ENCODE data around the gene MRPS15. TPM values are rescaled to one million over a fixed set of nuclear protein-coding genes. Genes with fewer than 3 reads are reported as not detected.

The MRPS15 gene
- total RNA-seq, 1 donor from 2014 or later: 70.9 TPM

DNA sequence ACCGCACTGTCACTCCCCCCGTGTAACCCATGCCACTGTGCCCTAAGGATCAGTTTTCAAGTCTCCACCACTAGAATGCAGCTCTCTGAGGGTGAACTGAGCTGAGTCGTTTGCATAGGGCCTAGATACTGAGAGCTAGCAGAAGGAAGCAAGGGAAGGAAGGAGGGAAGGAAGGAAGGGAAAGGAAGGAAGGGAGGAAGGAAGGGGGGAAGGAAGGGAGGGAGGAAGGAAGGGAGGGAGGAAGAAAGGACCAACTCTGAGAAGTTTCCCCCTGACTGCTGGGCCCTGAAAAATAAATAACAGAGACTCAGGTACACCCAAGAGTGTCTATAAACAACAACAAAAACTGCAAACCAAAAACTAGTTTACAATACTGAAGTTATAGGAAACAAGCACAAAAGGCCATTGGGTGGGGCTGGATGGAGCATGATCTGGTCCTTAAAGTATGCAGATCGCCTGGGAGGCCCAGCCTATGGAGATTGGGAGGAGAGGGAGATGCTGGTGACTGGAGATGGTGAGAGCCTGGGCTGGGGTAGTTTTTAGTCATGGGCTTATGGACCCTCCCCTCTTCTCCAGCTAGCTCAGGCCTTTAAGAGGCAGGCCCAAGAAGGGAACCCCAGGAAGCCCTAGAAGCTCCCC is 1.7 kb upstream of the MRPS15 start:
- Histone ChIP-seq H3K9ac (ENCODE audit: low read length) (no peak overlapping the region), H2AFZ (ENCODE audit: low read depth, low read length) (peak overlapping the region; percentile 4), H3K4me1 (ENCODE audit: insufficient read depth, low read length) (peaks cover 11% of the 10 kb centered on the region), H3K27ac (ENCODE audit: low read depth, low read length) (no peak overlapping the region), H3K4me3 (ENCODE audit: insufficient read depth, low read depth, low read length) (no peak overlapping the region), H3K4me2 (ENCODE audit: low read length) (peak overlapping the region; percentile 1), H4K20me1 (ENCODE audit: insufficient read depth, low read length) (no peaks in the 10 kb centered on the region), H3K79me2 (ENCODE audit: insufficient read depth, low read length) (peaks cover 17% of the 10 kb centered on the region), H3K27me3 (ENCODE audit: insufficient read depth, low read length) (no peaks in the 10 kb centered on the region), H3K36me3 (ENCODE audit: insufficient read depth, low read length) (peaks cover 9% of the 10 kb centered on the region), H3K9me3 (ENCODE audit: insufficient read depth, low read depth, low read length) (no peaks in the 10 kb centered on the region)
- Mint-ChIP-seq H3K4me3 (ENCODE audit: unreplicated experiment) (peak overlapping the region; percentile 8), H3K27me3 (ENCODE audit: low read depth, unreplicated experiment) (peaks cover 2% of the 10 kb centered on the region), H3K36me3 (ENCODE audit: low read depth, unreplicated experiment) (peaks cover 2% of the 10 kb centered on the region), H3K27ac (ENCODE audit: unreplicated experiment) (no peak overlapping the region), H3K9me3 (ENCODE audit: unreplicated experiment) (no peaks in the 10 kb centered on the region), H3K4me1 (ENCODE audit: low read depth, unreplicated experiment) (peaks cover 5% of the 10 kb centered on the region)
- no peak for TF ChIP-seq EZH2 (IDR thresholded peaks at IDR 0.05; ENCODE audit: insufficient read depth, low read length)
- TF ChIP-seq, protein P1, sequence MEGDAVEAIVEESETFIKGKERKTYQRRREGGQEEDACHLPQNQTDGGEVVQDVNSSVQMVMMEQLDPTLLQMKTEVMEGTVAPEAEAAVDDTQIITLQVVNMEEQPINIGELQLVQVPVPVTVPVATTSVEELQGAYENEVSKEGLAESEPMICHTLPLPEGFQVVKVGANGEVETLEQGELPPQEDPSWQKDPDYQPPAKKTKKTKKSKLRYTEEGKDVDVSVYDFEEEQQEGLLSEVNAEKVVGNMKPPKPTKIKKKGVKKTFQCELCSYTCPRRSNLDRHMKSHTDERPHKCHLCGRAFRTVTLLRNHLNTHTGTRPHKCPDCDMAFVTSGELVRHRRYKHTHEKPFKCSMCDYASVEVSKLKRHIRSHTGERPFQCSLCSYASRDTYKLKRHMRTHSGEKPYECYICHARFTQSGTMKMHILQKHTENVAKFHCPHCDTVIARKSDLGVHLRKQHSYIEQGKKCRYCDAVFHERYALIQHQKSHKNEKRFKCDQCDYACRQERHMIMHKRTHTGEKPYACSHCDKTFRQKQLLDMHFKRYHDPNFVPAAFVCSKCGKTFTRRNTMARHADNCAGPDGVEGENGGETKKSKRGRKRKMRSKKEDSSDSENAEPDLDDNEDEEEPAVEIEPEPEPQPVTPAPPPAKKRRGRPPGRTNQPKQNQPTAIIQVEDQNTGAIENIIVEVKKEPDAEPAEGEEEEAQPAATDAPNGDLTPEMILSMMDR (IDR thresholded peaks at IDR 0.05; ENCODE audit: insufficient read depth, low read depth, low read length): no peak
- no peak for FAIRE-seq
- DNase-seq (ENCODE audit: low read depth): no peak

DNA sequence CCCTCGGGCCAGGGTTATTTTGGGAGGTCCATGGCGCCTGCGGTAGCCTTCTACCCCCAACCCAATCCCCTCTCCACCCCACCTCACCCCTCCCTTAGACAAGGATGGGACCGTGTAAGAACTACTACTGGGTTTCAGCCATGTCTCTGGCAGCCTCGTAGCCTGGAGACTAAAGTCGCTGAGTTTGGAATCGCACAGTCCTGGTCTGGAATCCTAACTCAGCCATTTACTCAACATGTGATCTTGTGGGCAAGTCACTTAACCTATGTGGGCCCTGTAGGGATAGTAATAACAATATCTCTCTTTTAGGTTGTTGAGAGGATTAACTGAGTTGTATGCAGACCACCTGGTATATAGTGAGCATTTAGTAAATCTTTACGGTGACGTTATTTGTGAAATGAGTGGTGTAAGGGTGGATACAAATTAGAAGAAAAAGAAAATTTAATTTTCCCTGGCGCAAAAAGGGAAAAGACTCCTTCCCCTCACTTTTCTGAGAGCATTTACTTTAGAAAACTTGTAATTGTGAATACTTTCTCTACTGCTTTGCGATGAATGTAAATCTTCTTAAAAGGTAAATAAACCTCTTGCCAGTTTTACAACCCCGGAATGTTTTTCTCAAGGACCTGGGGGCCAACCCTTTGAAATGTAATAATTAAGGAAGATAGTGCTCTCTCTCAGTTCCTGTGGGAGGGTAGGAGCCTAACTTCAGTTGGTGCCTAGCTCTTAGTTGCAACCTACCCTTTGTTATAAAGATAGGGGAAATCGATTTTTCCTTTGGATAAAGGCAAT is 615 bp upstream of the MRPS15 start:
- H2AFZ ChIP-seq (ENCODE audit: low read depth, low read length): peak overlapping the region; percentile 94
- H3K36me3 ChIP-seq (ENCODE audit: insufficient read depth, low read length): peaks cover 16% of the 10 kb centered on the region
- DNase-seq (ENCODE audit: low read depth) (peak; percentile 10), FAIRE-seq (no peak)
- peak overlapping the region; percentile 97 for H3K4me3 Mint-ChIP-seq (ENCODE audit: unreplicated experiment)
- no peaks in the 10 kb centered on the region for H4K20me1 ChIP-seq (ENCODE audit: insufficient read depth, low read length)
- peak overlapping the region; percentile 96 for H3K4me2 ChIP-seq (ENCODE audit: low read length)
- no peaks in the 10 kb centered on the region for H3K9me3 ChIP-seq (ENCODE audit: insufficient read depth, low read depth, low read length)
- H3K4me1 ChIP-seq (ENCODE audit: insufficient read depth, low read length): peaks cover 11% of the 10 kb centered on the region
- peak overlapping the region; percentile 84 for H3K27ac ChIP-seq (ENCODE audit: low read depth, low read length)
- H3K9ac ChIP-seq (ENCODE audit: low read length): peak overlapping the region; percentile 95
- H3K79me2 ChIP-seq (ENCODE audit: insufficient read depth, low read length): peaks cover 17% of the 10 kb centered on the region
- H3K27ac Mint-ChIP-seq (ENCODE audit: unreplicated experiment): peak overlapping the region; percentile 99
- no peaks in the 10 kb centered on the region for H3K9me3 Mint-ChIP-seq (ENCODE audit: unreplicated experiment)
- no peaks in the 10 kb centered on the region for H3K27me3 ChIP-seq (ENCODE audit: insufficient read depth, low read length)
- peaks cover 2% of the 10 kb centered on the region for H3K36me3 Mint-ChIP-seq (ENCODE audit: low read depth, unreplicated experiment)
- peak overlapping the region; percentile 97 for H3K4me3 ChIP-seq (ENCODE audit: insufficient read depth, low read depth, low read length)
- no peak for TF ChIP-seq EZH2 (IDR thresholded peaks at IDR 0.05; ENCODE audit: insufficient read depth, low read length)
- TF ChIP-seq, protein P1 (IDR thresholded peaks at IDR 0.05; ENCODE audit: insufficient read depth, low read depth, low read length): no peak
- H3K27me3 Mint-ChIP-seq (ENCODE audit: low read depth, unreplicated experiment): peaks cover 2% of the 10 kb centered on the region
- H3K4me1 Mint-ChIP-seq (ENCODE audit: low read depth, unreplicated experiment): peaks cover 5% of the 10 kb centered on the region
